ENCODE results near the gene TMEM187.

The TMEM187 gene

DNA sequence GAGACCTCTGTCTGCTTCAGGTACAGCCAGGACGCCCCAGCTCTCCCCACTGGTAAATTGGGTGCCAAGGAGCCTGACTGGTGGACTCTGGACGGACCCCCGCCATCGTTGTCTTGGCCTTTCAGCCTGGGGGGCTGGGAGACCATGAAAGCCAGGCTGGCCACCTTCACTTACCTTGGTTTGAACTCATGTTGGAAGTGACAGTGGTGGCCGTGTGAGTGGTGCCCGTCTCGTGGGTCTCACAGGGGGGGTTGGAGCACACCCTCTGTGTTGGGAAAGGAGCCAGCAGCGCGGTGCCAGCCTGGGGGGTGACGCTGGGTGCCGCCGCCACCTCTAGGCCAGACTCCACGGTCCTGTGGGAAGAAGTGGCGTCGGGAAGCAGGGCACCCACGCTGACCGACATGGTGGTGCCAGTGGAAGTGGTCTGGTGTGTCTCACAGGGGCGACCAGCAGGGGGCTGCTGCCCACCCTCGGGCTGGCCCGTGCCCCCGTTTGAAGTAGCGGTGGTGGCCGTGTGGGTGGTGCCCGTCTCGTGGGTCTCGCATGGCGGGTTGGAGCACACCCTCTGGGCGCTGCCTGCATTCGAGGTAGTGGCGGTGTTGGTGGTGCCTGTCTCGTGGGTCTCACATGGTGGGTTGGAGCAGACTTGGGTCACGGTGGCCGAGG is 18.5 kb upstream of the TMEM187 start:
- DNase-seq (ENCODE audit: low read depth in 3 of 3, low spot score in 1 of 3): no peak

GRCh38 chrX:153954558-153955227 is 17.9 kb upstream of the TMEM187 start:
- DNase-seq (ENCODE audit: low read depth in 3 of 3, low spot score in 1 of 3): no peak

- no peak for DNase-seq (ENCODE audit: low read depth in 3 of 3, low spot score in 1 of 3)
Observed at GRCh38 chrX:153955228-153955732, 17.3 kb upstream of the TMEM187 start.

- no peak for DNase-seq (ENCODE audit: low read depth in 3 of 3, low spot score in 1 of 3)
Observed at GRCh38 chrX:153956044-153956907, 16.3 kb upstream of the TMEM187 start.

- DNase-seq (ENCODE audit: low read depth in 3 of 3, low spot score in 1 of 3): no peak
Observed at GRCh38 chrX:153957224-153957623, 15.3 kb upstream of the TMEM187 start.

GRCh38 chrX:153958605-153959004 is 13.9 kb upstream of the TMEM187 start:
- DNase-seq (ENCODE audit: low read depth in 3 of 3, low spot score in 1 of 3): no peak

- DNase-seq (ENCODE audit: low read depth in 3 of 3, low spot score in 1 of 3): no peak
Observed at GRCh38 chrX:153959649-153960048, 12.9 kb upstream of the TMEM187 start.

GRCh38 chrX:153960077-153960476 is 12.5 kb upstream of the TMEM187 start:
- no peak for DNase-seq (ENCODE audit: low read depth in 3 of 3, low spot score in 1 of 3)

- no peak for DNase-seq (ENCODE audit: low read depth in 3 of 3, low spot score in 1 of 3)
Observed at GRCh38 chrX:153960786-153961185, 11.8 kb upstream of the TMEM187 start.

- no peak for DNase-seq (ENCODE audit: low read depth in 3 of 3, low spot score in 1 of 3)
Observed at GRCh38 chrX:153961292-153961691, 11.3 kb upstream of the TMEM187 start.

- DNase-seq (ENCODE audit: low read depth in 3 of 3, low spot score in 1 of 3): no peak
Observed at GRCh38 chrX:153963546-153963945, 9.0 kb upstream of the TMEM187 start.

DNA sequence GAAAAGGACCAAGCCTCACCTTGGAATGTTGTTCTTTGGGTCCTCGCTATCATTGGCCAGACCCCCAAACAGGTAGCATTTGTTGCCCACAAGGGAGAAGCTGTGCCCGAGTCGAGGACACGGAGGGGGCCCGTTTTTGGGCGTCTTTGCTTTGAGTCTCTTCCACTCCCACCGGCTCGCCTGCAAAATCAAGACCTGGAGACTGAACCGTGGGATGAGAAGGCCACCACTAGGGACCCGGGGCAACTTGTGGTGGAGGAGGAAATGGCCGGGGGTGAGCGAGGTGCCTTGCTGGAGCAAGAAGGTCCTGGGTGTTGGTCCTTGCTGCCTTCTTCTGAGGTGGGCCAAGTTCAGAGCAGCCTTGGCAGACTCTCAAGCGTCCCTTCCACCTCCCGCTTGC is 8.4 kb upstream of the TMEM187 start:
- DNase-seq (ENCODE audit: low read depth in 3 of 3, low spot score in 1 of 3): no peak

DNA sequence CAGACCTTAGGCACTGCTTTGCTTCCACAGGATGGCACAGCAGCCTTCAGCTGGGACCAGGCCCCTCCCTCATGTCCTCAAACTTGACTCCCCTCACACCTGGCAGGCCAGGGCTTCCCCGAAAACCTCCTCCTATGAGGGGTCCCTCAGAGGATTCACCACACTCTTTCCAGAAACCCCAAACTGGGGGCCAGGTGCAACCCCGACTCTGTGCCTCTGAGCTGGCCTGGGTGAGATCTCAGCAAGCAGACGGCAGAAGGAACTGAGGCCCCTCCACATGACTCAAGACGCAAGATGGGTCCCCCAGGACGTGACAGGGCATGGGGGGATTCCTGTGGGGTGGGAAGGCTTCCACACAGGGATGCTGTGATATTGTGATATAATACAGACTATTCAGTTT is 7.1 kb upstream of the TMEM187 start:
- no peak for DNase-seq (ENCODE audit: low read depth in 3 of 3, low spot score in 1 of 3)

DNA sequence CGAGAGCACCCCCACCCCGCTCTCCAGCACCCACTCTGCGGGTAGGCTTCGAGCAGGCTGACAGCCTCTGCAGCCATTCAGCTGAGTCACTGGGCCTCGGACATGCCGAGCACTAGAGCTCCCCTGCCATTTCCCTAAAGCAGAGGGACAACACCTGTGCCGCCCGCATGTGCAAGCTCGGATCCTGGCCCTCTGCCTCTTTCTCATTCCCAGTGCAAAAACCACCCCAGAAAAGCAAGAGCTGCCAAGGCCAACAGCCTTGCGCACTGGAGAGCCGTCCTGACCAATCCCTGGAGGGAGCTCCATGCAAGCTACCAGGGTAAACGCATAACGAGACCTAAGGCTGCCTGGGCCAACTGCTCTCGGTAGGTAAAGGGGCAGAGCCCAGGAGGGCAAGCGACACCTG is 6.3 kb upstream of the TMEM187 start:
- no peak for DNase-seq (ENCODE audit: low read depth in 3 of 3, low spot score in 1 of 3)

DNA sequence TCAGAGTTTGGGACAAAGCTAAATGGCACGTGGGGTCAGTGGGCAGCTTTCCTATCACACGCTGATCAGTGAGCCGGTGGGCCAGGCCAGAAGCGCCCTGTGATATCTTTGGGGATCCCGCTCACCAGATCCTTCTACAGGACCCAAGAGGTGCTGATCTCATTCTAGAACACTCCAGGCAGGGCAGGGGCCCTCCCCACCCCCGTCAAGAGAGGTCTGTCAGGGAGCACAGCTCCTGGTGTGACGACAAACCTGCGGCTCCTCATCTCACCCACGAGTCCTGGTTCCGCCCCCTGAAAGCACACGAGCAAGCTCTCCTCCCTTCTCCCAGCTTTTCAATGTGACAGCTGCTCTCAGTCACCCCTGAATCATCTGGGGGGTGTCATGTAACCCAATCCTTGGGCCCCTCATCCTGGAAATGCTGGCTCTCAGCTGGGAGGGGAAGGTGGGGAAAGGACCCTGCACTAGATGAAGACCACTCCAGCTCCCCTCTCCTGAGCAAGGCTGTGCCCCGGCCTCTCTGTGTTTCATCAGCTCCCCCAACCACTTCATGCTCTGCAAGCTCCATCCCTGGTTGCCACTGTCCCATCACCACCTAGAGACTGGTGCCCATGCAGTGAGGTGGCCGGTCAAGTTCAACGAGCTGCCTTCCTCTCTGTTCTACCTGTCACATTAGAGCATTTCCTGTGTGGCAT is 5.6 kb upstream of the TMEM187 start:
- DNase-seq (ENCODE audit: low read depth in 3 of 3, low spot score in 1 of 3): no peak

GRCh38 chrX:153967536-153968224 is 4.9 kb upstream of the TMEM187 start:
- no peak for DNase-seq (ENCODE audit: low read depth in 3 of 3, low spot score in 1 of 3)

DNA sequence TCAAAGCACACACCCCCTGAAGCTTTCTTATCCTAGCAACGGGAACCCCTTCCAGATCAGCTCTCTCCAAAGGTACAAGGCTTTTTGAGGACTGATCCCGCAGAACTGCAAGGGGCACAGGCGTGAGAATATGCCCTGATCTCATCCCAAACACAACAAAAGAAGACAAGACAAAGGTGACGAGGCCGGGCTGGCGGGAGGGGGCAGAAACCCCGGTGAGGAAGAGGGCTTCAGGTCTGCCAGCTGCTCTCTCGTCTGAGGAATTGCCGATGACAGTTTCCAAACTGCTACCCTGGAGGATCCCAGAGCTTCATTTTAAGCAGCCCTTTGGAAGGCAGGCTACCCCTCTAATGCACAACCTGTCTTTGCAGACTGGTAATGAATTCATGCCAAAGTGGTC is 4.3 kb upstream of the TMEM187 start:
- DNase-seq (ENCODE audit: low read depth in 3 of 3, low spot score in 1 of 3): no peak

- no peak for DNase-seq (ENCODE audit: low read depth in 3 of 3, low spot score in 1 of 3)
Observed at GRCh38 chrX:153968754-153969124, 3.8 kb upstream of the TMEM187 start.

DNA sequence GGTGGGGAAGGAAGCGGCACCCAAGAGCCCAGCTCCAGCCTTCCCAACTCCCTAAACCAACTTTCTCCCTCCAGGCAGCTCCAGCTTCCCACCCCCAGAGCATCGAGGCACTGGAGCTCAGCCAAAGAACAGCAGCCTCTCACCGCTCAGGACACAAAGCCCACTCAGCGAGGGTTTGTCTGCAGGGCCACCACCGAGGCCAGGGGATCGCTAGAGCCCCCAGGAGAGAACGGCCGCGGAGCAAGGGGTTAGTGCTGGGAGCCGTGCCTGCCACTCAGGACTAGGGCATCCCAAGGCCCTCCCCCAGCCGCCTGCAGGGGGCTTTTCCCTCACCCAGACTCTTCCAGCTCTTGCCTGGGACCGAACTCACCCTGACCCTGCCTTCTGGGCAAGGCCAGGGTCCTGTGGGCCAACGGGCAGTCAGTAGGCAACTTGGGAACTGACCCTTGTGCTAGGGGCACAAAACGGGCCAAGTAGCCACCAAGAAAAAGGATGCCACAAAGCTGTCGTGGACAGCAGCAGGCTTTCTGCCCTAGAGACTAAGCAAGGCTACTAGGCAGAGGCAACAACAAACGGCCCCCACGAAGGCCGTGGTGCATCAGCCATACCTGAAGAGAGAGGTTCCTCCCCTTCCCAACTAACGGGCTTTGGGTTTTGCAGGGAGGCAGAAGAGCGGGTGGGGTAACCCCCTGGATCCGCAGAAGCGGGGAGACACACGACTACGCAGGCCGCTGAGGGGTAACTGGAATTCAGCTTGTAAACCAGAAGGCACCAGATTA is 3.2 kb upstream of the TMEM187 start:
- no peak for DNase-seq (ENCODE audit: low read depth in 3 of 3, low spot score in 1 of 3)

DNA sequence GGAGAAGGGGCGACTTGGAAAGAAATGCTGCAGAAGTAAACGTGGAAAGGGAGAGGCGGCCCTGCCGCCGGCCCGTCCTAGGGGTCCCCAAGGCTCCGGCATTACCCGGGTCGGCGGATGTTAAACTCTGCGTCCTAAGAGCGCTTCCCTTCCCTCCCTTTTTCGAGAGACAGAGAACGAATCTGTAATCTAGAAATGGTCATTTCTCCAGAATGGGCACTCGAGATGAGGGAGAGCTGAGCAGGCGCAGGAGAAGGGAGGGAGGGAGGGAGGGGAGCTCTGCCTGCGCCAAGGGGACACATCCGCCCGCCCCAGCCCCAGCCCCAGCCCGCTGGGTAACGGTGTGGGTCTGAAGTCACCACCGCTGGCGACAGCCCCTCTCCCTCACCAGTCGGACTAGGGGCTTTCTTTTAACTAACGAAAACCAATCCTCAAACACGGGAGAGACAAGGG is 2.6 kb upstream of the TMEM187 start:
- DNase-seq (ENCODE audit: low read depth in 3 of 3, low spot score in 1 of 3): no peak

Measured in stimulated activated CD4-positive, alpha-beta T cell treated with anti-CD3 and anti-CD28 coated beads, TNF-alpha, amount 100 ng/mL, for 1 hour (primary cell).